ENCODE measurements around the gene RPRD1B. TPM values are rescaled to one million over a fixed set of nuclear protein-coding genes. Genes with fewer than 3 reads are reported as not detected.

Gene RPRD1B
- total RNA-seq, 3 donors from 2014 or later: 21.4 to 33.8 (median 31.3) TPM

GRCh38 chr20:38131588-38132121 is 98.1 kb downstream of the RPRD1B start:
- intact Hi-C loops (cut with DNase I; ENCODE audit: low total_unique reads): no loop called here
- no peak overlapping the region for H3K27ac ChIP-seq
- no peak for DNase-seq (ENCODE audit: low spot score in 2 of 2)

DNA sequence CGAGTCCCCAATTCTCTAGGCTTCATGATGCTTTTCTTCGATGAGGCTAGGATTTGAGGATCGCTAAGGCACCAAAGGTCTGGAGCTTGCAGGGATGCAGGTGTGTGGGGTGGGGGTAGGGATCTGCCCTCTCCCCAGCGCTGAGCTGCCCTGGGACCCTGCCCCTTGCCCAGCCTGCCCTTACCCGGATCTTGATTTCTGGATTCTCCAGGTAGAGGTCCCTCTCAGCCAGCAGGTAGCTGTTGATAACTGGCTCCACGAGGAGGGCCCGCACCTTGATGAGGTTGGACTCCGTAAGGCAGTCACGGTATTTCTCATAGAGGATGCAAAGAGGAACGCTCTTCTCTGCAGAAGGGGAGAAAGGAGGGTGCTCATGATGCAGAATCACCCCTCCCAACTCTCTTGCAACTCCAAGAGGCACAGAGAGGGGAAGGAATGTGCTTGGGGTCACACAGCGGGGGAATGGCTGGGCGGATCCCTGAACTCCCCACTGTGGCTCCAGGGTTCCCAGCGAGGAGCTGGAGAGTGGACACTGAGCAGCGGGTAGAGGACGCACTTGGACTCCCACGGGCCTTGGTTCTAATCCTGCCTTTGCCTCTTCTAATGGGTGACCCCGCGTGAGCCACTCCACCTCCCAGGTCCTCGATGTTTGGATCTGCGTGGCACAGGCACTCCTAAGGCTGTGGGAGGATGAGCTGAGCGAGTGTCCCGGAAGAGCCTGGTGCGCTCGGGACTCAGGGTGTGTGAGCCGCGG is 98.8 kb downstream of the RPRD1B start:
- intact Hi-C loops (cut with DNase I; ENCODE audit: low total_unique reads): no loop called here
- DNase-seq (ENCODE audit: low spot score in 2 of 2): no peak
- no peaks in the 10 kb centered on the region for H3K4me1 ChIP-seq
- H3K27me3 ChIP-seq: no peaks in the 10 kb centered on the region
- H3K9me3 ChIP-seq: no peaks in the 10 kb centered on the region
- no peak overlapping the region for H3K4me3 ChIP-seq
- TF ChIP-seq POLR2AphosphoS5 (IDR thresholded peaks at IDR 0.05): no peak
- no peak for TF ChIP-seq POLR2A (IDR thresholded peaks at IDR 0.05)
- TF ChIP-seq, protein P1, sequence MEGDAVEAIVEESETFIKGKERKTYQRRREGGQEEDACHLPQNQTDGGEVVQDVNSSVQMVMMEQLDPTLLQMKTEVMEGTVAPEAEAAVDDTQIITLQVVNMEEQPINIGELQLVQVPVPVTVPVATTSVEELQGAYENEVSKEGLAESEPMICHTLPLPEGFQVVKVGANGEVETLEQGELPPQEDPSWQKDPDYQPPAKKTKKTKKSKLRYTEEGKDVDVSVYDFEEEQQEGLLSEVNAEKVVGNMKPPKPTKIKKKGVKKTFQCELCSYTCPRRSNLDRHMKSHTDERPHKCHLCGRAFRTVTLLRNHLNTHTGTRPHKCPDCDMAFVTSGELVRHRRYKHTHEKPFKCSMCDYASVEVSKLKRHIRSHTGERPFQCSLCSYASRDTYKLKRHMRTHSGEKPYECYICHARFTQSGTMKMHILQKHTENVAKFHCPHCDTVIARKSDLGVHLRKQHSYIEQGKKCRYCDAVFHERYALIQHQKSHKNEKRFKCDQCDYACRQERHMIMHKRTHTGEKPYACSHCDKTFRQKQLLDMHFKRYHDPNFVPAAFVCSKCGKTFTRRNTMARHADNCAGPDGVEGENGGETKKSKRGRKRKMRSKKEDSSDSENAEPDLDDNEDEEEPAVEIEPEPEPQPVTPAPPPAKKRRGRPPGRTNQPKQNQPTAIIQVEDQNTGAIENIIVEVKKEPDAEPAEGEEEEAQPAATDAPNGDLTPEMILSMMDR (IDR thresholded peaks at IDR 0.05): no peak
- H3K36me3 ChIP-seq: no peaks in the 10 kb centered on the region
- no peak overlapping the region for H3K27ac ChIP-seq

More at GRCh38 chr20:38131588-38132121, 98.1 kb downstream of the RPRD1B start:
- Histone ChIP-seq H3K4me3 (no peak overlapping the region), H3K27me3 (no peaks in the 10 kb centered on the region), H3K36me3 (no peaks in the 10 kb centered on the region), H3K4me1 (no peaks in the 10 kb centered on the region), H3K9me3 (no peaks in the 10 kb centered on the region)
- TF ChIP-seq POLR2AphosphoS5 (IDR thresholded peaks at IDR 0.05): no peak
- TF ChIP-seq, protein P1 (IDR thresholded peaks at IDR 0.05): no peak
- no peak for TF ChIP-seq POLR2A (IDR thresholded peaks at IDR 0.05)

DNA sequence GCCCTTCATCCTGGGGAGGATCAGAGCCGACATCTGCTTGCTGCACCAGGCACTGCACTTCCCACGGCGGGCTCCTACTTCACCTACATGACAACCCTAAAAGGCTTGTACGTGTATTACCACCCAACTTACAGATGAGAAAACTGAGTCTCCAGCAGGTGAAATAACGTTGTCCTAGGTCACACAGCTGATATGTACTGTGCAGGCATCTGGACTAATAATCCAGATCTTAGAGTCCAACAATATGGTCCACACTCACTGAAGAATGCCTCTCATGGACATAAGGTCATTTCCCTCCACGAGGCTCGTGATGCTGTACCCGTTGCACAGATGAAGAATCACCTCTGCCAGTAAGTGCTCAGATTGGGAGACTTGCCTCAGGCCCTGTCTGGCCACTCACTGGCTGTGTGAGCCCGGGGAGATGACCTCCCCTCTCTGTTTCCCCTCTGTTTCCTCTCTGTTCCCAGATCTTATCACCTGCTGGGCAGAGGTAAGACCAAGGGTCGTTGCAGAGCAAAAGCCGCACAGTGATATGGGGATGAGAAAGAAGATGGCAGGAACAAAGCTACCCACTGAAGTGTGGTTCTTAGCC is 99.5 kb downstream of the RPRD1B start:
- Histone ChIP-seq H3K27me3 (no peaks in the 10 kb centered on the region), H3K4me3 (no peak overlapping the region), H3K36me3 (no peaks in the 10 kb centered on the region), H3K9me3 (no peaks in the 10 kb centered on the region), H3K27ac (no peak overlapping the region), H3K4me1 (no peaks in the 10 kb centered on the region)
- TF ChIP-seq POLR2AphosphoS5 (IDR thresholded peaks at IDR 0.05): no peak
- TF ChIP-seq POLR2A (IDR thresholded peaks at IDR 0.05): no peak
- TF ChIP-seq, protein P1 (IDR thresholded peaks at IDR 0.05): no peak
- intact Hi-C loops (cut with DNase I; ENCODE audit: low total_unique reads): no loop called here
- DNase-seq (ENCODE audit: low spot score in 2 of 2): no peak

DNA sequence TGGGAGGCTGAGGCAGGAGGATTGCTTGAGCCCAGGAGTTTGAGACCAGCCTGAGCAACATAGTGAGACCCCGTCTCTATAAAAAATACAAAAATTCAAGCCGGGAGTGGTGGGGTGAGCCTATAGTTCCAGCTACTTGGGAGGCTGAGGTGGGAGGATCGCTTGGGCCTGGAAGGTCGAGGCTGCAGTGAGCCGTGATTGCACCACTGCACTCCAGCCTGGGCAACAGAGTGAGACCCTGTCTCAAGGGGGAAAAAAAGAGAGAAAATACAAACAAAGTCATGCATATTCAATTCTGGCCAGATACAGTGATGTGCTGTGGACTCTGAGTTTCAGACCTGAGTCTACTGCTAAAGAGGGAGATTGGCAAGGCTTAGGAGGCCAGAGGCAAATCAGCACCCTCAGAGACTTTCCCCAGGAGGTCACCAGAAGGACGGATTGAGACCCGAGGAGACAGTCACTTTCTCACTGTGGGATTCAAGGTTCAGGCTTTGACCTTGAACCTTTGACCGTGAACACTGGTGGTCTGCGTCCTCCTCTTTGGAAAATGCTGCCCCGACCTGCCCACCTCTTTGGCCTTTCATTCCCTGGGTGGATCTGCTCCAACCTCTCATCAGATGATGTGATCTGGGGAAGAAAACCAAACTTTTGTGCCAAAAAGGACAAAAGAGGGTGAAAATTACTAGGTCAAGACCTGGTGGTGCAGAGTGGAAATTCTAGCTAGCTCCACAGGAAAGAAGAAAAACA is 100.3 kb downstream of the RPRD1B start:
- Histone ChIP-seq H3K27me3 (no peaks in the 10 kb centered on the region), H3K27ac (peak overlapping the region in 1 of 2 donors; percentile 12), H3K4me3 (no peak overlapping the region), H3K9me3 (no peaks in the 10 kb centered on the region), H3K4me1 (no peaks in the 10 kb centered on the region), H3K36me3 (no peaks in the 10 kb centered on the region)
- intact Hi-C loops (cut with DNase I; ENCODE audit: low total_unique reads): no loop called here
- TF ChIP-seq, protein P1 (IDR thresholded peaks at IDR 0.05): no peak
- TF ChIP-seq POLR2A (IDR thresholded peaks at IDR 0.05) (no peak), POLR2AphosphoS5 (IDR thresholded peaks at IDR 0.05) (no peak)
- no peak for DNase-seq (ENCODE audit: low spot score in 2 of 2)
